ENCODE results near the gene CNOT4.

DNA sequence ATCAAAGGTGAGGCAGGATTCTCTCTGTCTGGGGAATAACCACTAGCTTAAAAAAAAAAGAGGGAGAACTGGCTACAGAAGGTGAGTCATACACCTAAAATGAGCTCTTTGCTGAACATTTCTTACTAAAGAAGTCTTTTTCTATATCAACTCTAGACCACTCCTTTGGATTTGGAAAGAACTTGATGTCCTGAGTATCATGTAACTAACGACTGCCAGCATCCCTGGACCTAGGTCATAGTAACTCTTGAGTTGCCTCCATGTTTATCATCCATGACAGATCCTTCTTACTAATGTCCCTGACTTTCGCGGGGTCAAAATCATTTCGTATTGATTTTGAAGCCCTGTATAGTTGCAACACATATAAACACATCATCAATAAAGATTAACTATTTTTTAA lies 89.1 kb downstream of the CNOT4 start:
- TF ChIP-seq EZH2phosphoT487 (IDR thresholded peaks at IDR 0.05; ENCODE audit: insufficient read depth, low read depth): no peak
- no peak for TF ChIP-seq EZH2 (IDR thresholded peaks at IDR 0.05; ENCODE audit: insufficient read depth, poor library complexity, severe bottlenecking)
